Kidney (tissue), 14 donors: Measurements from ENCODE around the gene CCDC174. TPM values are rescaled to one million over a fixed set of nuclear protein-coding genes. Genes with fewer than 3 reads are reported as not detected.

Source experiments
- DNase-seq, 5 donors: peaks; one replicate each; pipeline ENCODE4 v3.0.0-alpha.2; 2013 to 2020
- FAIRE-seq: peaks from 2 replicates; lab custom pipeline; 2012; peaks lifted over from hg19 to GRCh38; lab: Jason Lieb, UNC
- H3K27ac ChIP-seq, 2 donors: one replicate each; pipeline ENCODE4 v1.7.0; 2013; ENCODE audit warnings: low read depth in 2 of 2, low read length in 2 of 2, inconsistent platforms in 1 of 2
- H3K27me3 ChIP-seq: one replicate; pipeline ENCODE4 v1.7.1; 2013; ENCODE audit warnings: low read length, inconsistent platforms; ENCODE audit not compliant: control insufficient read depth, insufficient read depth
- H3K36me3 ChIP-seq, 3 donors: one replicate each; pipeline versions ENCODE4 v1.7.0 to v1.7.1; 2013; ENCODE audit warnings: low read length in 3 of 3, control low read depth in 1 of 3, inconsistent platforms in 1 of 3; ENCODE audit not compliant: insufficient read depth in 3 of 3, control insufficient read depth in 2 of 3
- H3K4me1 ChIP-seq, 3 donors: one replicate each; pipeline versions ENCODE4 v1.7.0 to v1.7.1; 2013; ENCODE audit warnings: low read length in 3 of 3, inconsistent platforms in 1 of 3, low read depth in 1 of 3; ENCODE audit not compliant: control insufficient read depth in 2 of 3, insufficient read depth in 2 of 3
- H3K4me3 ChIP-seq, 3 donors: one replicate each; pipeline versions ENCODE4 v1.7.0 to v1.8.1; 2013; ENCODE audit warnings: low read length in 3 of 3, control low read depth in 1 of 3, inconsistent platforms in 1 of 3
- H3K9ac ChIP-seq, 3 donors: one replicate each; pipeline versions ENCODE4 v1.7.0 to v1.7.1; 2013; ENCODE audit warnings: low read length in 3 of 3, control low read depth in 1 of 3, inconsistent platforms in 1 of 3
- H3K9me3 ChIP-seq, 3 donors: one replicate each; pipeline versions ENCODE4 v1.7.0 to v1.7.1; 2013; ENCODE audit warnings: low read length in 3 of 3, control low read depth in 1 of 3, inconsistent platforms in 1 of 3; ENCODE audit not compliant: control insufficient read depth in 2 of 3, insufficient read depth in 1 of 3
- intact Hi-C: fragments of 100-400 bp; cut with DNase I; formaldehyde crosslinking; loops from one replicate; pipeline ENCODE4 v1.11.1; 2022
- polyA plus RNA-seq: library from polyadenylated mRNA; stranded (reverse); fragments of 350-450 nt; fragmentation: Illumina TruSeq; extraction: RNeasy Lipid Tissue Mini Kit (QIAGEN cat#74804); gene quantifications from one replicate; pipeline ENCODE4 v1.2.3, GENCODE V29; 2014; ENCODE audit warnings: low read depth, low replicate concordance; ENCODE audit not compliant: insufficient read depth
- total RNA-seq: library from RNA; stranded (reverse); fragmentation: NEBNext Ultra II Directional; extraction: Animal tissue kit (Norgen Biotek cat#: 25700); gene quantifications from one replicate; pipeline ENCODE4 v1.2.1, GENCODE V29; 2021
- TF ChIP-seq, protein P1 (sequence below): IDR thresholded peaks from 3 replicates; pipeline ENCODE4 v1.5.1; 2012; ENCODE audit warnings: mild to moderate bottlenecking, moderate library complexity, borderline replicate concordance; ENCODE audit not compliant: insufficient read depth; ENCODE audit errors: extremely low read depth
- donor health status: control.
- donor health status: control.
- donor health status: control.
- donor health status: control.
- donor health status: control.
- donor health status: DM: yes; HTN: yes; CAD: no.
- donor health status: Normal renal cell carcinoma (clear cell type).

Gene CCDC174
- total and polyA plus RNA-seq, 2 donors from 2014 or later: 21.9 to 24.7 TPM

DNA sequence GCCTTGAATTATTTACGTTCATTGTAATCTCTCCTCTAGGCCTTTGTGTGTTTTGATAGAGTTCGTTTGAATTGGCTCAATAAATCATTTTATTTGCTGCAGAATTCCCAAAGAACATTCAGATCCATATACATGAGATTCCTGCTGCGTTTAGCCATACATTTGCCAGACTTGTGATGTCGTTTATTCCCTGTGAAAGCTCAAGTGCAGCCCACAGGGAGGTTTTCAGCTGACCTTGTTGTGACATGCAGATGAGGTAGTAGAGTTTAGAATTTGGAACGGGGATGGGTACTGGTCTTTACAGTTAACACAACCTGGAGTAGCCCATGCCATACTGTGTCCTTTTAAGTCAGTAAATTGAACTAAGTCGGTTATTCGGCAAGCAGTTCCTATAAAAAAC is 23.3 kb downstream of the CCDC174 start, which contains the start of gene C3orf20:
TSS of gene C3orf20 (plus strand) at position 301 of the 400 bp plus-strand sequence. CDS start 7,573 bp downstream, outside the sequence.
- H3K27me3 ChIP-seq: no peaks in the 10 kb centered on the region
- peaks cover 2 to 27% (median 22%) of the 10 kb centered on the region in 3 donors for H3K36me3 ChIP-seq
- no peak within 1 kb of the TSS for H3K4me3 ChIP-seq
- H3K27ac ChIP-seq: no peak within 1 kb of the TSS
- TF ChIP-seq, protein P1, sequence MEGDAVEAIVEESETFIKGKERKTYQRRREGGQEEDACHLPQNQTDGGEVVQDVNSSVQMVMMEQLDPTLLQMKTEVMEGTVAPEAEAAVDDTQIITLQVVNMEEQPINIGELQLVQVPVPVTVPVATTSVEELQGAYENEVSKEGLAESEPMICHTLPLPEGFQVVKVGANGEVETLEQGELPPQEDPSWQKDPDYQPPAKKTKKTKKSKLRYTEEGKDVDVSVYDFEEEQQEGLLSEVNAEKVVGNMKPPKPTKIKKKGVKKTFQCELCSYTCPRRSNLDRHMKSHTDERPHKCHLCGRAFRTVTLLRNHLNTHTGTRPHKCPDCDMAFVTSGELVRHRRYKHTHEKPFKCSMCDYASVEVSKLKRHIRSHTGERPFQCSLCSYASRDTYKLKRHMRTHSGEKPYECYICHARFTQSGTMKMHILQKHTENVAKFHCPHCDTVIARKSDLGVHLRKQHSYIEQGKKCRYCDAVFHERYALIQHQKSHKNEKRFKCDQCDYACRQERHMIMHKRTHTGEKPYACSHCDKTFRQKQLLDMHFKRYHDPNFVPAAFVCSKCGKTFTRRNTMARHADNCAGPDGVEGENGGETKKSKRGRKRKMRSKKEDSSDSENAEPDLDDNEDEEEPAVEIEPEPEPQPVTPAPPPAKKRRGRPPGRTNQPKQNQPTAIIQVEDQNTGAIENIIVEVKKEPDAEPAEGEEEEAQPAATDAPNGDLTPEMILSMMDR: no peak
- H3K9me3 ChIP-seq: no peaks in the 10 kb centered on the region
- no peak for FAIRE-seq
- no peak within 1 kb of the TSS for H3K9ac ChIP-seq
- intact Hi-C loops: loop anchor here (5.0 kb wide), 1 partner anchor 247 kb away; no protein-coding TSS in a partner anchor
- DNase-seq: no peak
- H3K4me1 ChIP-seq: no peaks in the 10 kb centered on the region

DNA sequence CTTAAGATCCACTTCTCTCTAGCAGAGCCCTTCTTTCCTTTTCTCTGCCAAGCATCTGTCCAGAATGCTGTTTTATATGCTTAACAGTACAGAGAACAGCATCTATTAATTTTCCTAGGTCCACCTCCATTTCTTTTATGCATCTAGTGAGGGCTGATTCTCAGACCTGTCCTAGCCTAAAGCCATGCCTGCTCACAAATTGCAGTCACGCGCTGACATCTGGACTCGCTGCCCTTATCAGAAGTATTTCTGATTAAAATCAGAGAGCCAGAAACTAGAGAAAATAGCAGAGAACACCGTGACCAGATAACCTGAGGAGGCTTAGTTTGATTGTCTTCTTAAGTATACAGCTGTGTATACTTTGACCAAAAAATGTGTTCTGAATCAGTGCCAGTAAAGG is 25.3 kb downstream of the CCDC174 start:
- no peak overlapping the region for H3K27ac ChIP-seq
- TF ChIP-seq, protein P1: no peak
- H3K4me1 ChIP-seq: no peaks in the 10 kb centered on the region
- FAIRE-seq (no peak), DNase-seq (no peak)
- peaks cover 0 to 4% (median 0%) of the 10 kb centered on the region in 3 donors for H3K9me3 ChIP-seq
- no peaks in the 10 kb centered on the region for H3K27me3 ChIP-seq
- H3K36me3 ChIP-seq: peaks cover 0 to 9% (median 4%) of the 10 kb centered on the region in 3 donors
- intact Hi-C loops: no loop called here
- H3K4me3 ChIP-seq: no peak overlapping the region
- no peak overlapping the region for H3K9ac ChIP-seq

DNA sequence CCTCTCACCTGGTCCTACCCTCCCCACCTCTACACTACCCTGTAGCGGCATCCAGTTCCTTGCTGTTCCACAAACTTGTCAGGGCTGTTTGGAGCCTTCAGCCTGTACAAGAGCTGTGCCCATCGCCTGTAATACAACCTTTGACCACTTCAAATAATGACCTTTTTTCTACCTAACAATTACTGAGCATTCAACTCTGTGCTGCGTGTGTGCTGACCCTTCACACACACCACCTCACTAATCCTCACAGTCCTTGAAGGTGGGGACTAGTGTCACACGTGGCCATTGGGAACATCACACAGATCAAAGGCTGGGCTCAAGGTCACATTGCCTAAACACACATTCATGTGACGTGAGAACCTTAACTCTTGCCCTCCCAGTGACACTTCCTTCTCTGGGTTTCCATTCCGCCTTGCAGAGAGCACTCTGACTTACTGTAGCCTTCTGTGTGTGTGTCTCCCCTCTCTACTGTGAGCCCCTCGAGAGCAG is 26.5 kb downstream of the CCDC174 start:
- Histone ChIP-seq H3K4me3 (no peak overlapping the region), H3K4me1 (no peaks in the 10 kb centered on the region), H3K9me3 (peaks cover 0 to 4% (median 0%) of the 10 kb centered on the region in 3 donors), H3K9ac (no peak overlapping the region), H3K27me3 (no peaks in the 10 kb centered on the region), H3K36me3 (no peaks in the 10 kb centered on the region), H3K27ac (no peak overlapping the region)
- no peak for DNase-seq
- TF ChIP-seq, protein P1: no peak
- no peak for FAIRE-seq
- intact Hi-C loops: no loop called here
